Measurements from ENCODE around the gene TIMM8B. TPM values are rescaled to one million over a fixed set of nuclear protein-coding genes. Genes with fewer than 3 reads are reported as not detected.

TIMM8B gene
- total and polyA plus RNA-seq, 10 of the 15 experiments (the other 5 are each of a cell fraction or from before 2014, with no cell fraction given): 64.9 to 271 (median 139) TPM

DNA sequence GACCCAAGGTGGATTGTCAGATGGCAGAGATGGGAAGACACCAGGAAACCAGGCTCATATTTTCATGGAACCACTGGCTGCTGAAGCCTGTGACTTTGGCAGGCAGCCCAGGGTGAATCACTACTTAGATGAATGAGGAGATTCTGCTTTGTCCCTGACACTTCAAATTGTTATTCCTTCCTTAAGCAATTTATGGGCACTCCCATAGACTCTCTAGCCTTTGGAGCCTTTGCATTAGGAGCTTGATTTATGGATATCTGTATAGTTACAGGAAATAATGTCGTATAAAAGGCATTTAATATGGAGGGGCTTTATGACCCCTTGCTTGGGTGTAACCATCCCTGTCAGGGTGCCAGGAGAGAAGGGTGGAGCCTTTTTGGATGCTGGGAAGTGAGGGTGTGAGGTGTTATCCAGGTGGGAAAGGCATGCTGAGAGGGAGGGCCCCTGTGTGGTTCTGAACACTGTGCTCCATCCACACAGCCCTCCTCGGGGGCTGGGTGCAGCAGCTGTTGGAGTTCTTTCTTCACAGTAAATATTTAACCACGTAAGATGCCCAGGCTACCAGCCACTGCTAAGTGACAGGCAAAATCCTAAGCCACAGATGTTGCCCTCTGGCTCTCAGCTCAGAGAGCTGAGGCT, 42.0 kb upstream of the TIMM8B start (continued):
- TF ChIP-seq EED (IDR thresholded peaks at IDR 0.05; ENCODE audit: low read depth) (no peak), ZNF384 (IDR thresholded peaks at IDR 0.05; ENCODE audit: borderline replicate concordance, low read depth, low read length) (no peak), JUNB (IDR thresholded peaks at IDR 0.05) (no peak), STAT1 (conservative IDR thresholded peaks at IDR 0.05) (no peak)
- TF ChIP-seq, protein P1, sequence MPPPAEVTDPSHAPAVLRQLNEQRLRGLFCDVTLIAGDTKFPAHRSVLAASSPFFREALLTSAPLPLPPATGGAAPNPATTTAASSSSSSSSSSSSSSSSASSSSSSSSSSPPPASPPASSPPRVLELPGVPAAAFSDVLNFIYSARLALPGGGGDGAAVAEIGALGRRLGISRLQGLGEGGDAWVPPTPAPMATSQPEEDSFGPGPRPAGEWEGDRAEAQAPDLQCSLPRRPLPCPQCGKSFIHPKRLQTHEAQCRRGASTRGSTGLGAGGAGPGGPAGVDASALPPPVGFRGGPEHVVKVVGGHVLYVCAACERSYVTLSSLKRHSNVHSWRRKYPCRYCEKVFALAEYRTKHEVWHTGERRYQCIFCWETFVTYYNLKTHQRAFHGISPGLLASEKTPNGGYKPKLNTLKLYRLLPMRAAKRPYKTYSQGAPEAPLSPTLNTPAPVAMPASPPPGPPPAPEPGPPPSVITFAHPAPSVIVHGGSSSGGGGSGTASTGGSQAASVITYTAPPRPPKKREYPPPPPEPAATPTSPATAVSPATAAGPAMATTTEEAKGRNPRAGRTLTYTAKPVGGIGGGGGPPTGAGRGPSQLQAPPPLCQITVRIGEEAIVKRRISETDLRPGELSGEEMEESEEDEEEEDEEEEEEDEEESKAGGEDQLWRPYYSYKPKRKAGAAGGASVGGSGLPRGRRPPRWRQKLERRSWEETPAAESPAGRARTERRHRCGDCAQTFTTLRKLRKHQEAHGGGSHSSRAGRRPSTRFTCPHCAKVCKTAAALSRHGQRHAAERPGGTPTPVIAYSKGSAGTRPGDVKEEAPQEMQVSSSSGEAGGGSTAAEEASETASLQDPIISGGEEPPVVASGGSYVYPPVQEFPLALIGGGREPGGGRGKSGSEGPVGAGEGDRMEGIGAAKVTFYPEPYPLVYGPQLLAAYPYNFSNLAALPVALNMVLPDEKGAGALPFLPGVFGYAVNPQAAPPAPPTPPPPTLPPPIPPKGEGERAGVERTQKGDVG (CRISPR knock-in tag; IDR thresholded peaks at IDR 0.05): no peak

DNA sequence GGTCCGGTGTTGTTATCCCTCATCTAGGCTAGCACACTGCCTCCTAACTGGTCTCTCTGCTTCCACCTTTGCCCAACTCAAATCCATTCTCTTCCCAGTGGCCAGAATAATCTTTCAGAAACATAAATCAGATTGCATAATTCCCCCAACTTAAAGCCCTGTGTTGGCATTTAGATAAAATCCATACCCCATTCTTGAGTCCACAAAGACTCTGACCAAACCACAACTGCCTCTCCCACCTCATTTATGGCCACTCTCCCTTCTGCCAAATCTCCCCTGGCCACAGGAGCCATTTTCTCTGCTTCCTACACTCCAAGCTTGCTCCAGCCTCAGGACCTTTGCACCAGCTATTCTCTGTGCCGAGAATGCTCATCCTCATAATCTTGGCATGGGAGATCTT, 40.5 kb upstream of the TIMM8B start:
- DNase-seq (ENCODE audit: low read depth, low spot score) (no peak), FAIRE-seq (no peak), ATAC-seq (no peak)
- WGBS (ENCODE audit: insufficient coverage, insufficient replicate concordance, low lambda C conversion rate, missing lambda C conversion rate): 96% methylated on average over 2 of the region's 2 CpGs
- Histone ChIP-seq H3K27ac (ENCODE audit: control insufficient read depth, insufficient read depth) (no peak overlapping the region), H2AFZ (ENCODE audit: control insufficient read depth, low read depth, low read length) (no peak overlapping the region), H3K9ac (ENCODE audit: control insufficient read depth, insufficient read depth, low read length) (no peak overlapping the region), H3K4me3 (no peak overlapping the region), H3K36me3 (ENCODE audit: control insufficient read depth in 2 of 2, insufficient read depth in 2 of 2, low read length in 1 of 2) (no peaks in the 10 kb centered on the region), H3K27me3 (replicated peaks in 1 of 2; ENCODE audit: control insufficient read depth in 2 of 2, insufficient read depth in 2 of 2, low read length in 1 of 2) (no peaks in the 10 kb centered on the region), H3K4me2 (ENCODE audit: control insufficient read depth, insufficient read depth) (no peak overlapping the region), H3K9me3 (replicated peaks; ENCODE audit: control insufficient read depth, insufficient read depth, low read length) (no peaks in the 10 kb centered on the region), H4K20me1 (ENCODE audit: control insufficient read depth, insufficient read depth) (no peaks in the 10 kb centered on the region), H3K4me1 (ENCODE audit: control insufficient read depth, insufficient read depth, low read length) (no peaks in the 10 kb centered on the region), H3K79me2 (ENCODE audit: control insufficient read depth, insufficient read depth, low read length) (no peaks in the 10 kb centered on the region)
- RAD21 ChIA-PET (ENCODE audit: unreplicated experiment): no interaction called here
- CTCF ChIA-PET: interaction anchor here (1.5 kb wide), 1 partner anchor 13 kb away, joined by 5 read pairs; no protein-coding TSS in a partner anchor
- no TSS peak for BruUV-seq (replicated peaks)
- no peak for TF ChIP-seq ZBED1 (IDR thresholded peaks at IDR 0.05; ENCODE audit: borderline replicate concordance)
- no peak for TF ChIP-seq RFX5 (IDR thresholded peaks at IDR 0.05; ENCODE audit: low read depth, low read length)
- TF ChIP-seq SIX5 (IDR thresholded peaks at IDR 0.05; ENCODE audit: low read depth, low read length, severe bottlenecking): no peak
- TF ChIP-seq ZNF274 (IDR thresholded peaks at IDR 0.05; ENCODE audit: insufficient read depth, insufficient read length): no peak
- no peak for TF ChIP-seq STAT1 (conservative IDR thresholded peaks at IDR 0.05)
- POLR2A ChIA-PET: no interaction called here
- in situ Hi-C loops (cut with MboI): no loop called here
- intact Hi-C loops (cut with micrococcal nuclease; ENCODE audit: unreplicated experiment): no loop called here
- SMC1A ChIA-PET (ENCODE audit: uncharacterized antibody, unreplicated experiment): interaction anchor here (1.2 to 1.7 kb wide), 2 partner anchors 9 to 15 kb away, joined by 4 to 5 read pairs; no protein-coding TSS in a partner anchor
